MM.1S (cell line): ENCODE results near the gene MTCH2.

Experiments used
- DNase-seq: peaks from one replicate; pipeline ENCODE4 v3.0.0-alpha.2; 2015
- H2AFZ ChIP-seq: fragments of 300-600 bp; sonication (generic); 2 replicates; pipeline ENCODE4 v1.6.0; 2016; ENCODE audit warnings: antibody characterized with exemption, low read length
- H3F3A ChIP-seq: fragments of 300-600 bp; sonication (generic); 2 replicates; pipeline ENCODE4 v1.6.1; 2016; ENCODE audit warnings: mild to moderate bottlenecking, antibody characterized with exemption, low read length, moderate library complexity, mixed read lengths; ENCODE audit not compliant: insufficient read depth
- H3K27ac ChIP-seq: fragments of 300-600 bp; sonication (generic); 2 replicates; pipeline ENCODE4 v1.5.1; 2016; ENCODE audit warnings: mild to moderate bottlenecking, low read length
- H3K27me3 ChIP-seq: fragments of 300-600 bp; sonication (generic); replicated peaks from 2 replicates; pipeline ENCODE4 v1.6.0; 2016; ENCODE audit warnings: low read length; ENCODE audit not compliant: insufficient read depth
- H3K36me3 ChIP-seq: fragments of 300-600 bp; sonication (generic); replicated peaks from 2 replicates; pipeline ENCODE4 v1.6.1; 2016; ENCODE audit warnings: mild to moderate bottlenecking, low read length, mixed read lengths; ENCODE audit not compliant: insufficient read depth
- H3K4me1 ChIP-seq: fragments of 300-600 bp; sonication (generic); 2 replicates; pipeline ENCODE4 v1.6.1; 2016; ENCODE audit warnings: low read length, mixed read lengths
- H3K4me2 ChIP-seq: fragments of 300-600 bp; sonication (generic); 2 replicates; pipeline ENCODE4 v1.6.0; 2016; ENCODE audit warnings: low read depth, low read length
- H3K4me3 ChIP-seq: fragments of 300-600 bp; sonication (generic); 2 replicates; pipeline ENCODE4 v1.5.1; 2016; ENCODE audit warnings: low read length, mixed read lengths
- H3K79me2 ChIP-seq: fragments of 300-600 bp; sonication (generic); 2 replicates; pipeline ENCODE4 v1.6.1; 2016; ENCODE audit warnings: mixed run types, low read length, mixed read lengths
- H3K9ac ChIP-seq: fragments of 300-600 bp; sonication (generic); 2 replicates; pipeline ENCODE4 v1.6.1; 2016; ENCODE audit warnings: low read length, mixed read lengths
- H3K9me2 ChIP-seq: fragments of 300-600 bp; sonication (generic); replicated peaks from 2 replicates; pipeline ENCODE4 v1.6.1; 2016; ENCODE audit warnings: mild to moderate bottlenecking, low read length, mixed read lengths; ENCODE audit not compliant: insufficient read depth
- H3K9me3 ChIP-seq: fragments of 300-600 bp; sonication (generic); replicated peaks from 2 replicates; pipeline ENCODE4 v1.6.1; 2016; ENCODE audit warnings: mild to moderate bottlenecking, low read length, mixed read lengths; ENCODE audit not compliant: insufficient read depth
- H4K20me1 ChIP-seq: fragments of 300-600 bp; sonication (generic); 2 replicates; pipeline ENCODE4 v1.6.1; 2016; ENCODE audit warnings: mild to moderate bottlenecking, low read length, moderate library complexity, mixed read lengths; ENCODE audit not compliant: insufficient read depth
- CTCF ChIP-seq: fragments of 300-600 bp; sonication (generic); IDR thresholded peaks from 2 replicates; pipeline ENCODE4 v1.5.1; 2016; ENCODE audit warnings: antibody characterized with exemption, low read length, mixed read lengths
- EZH2 ChIP-seq: fragments of 300-600 bp; sonication (generic); optimal IDR thresholded peaks from 2 replicates; pipeline ENCODE3; 2017; ENCODE audit warnings: low read depth, mild to moderate bottlenecking, antibody characterized with exemption, low read length, mixed read lengths
- EZH2phosphoT487 ChIP-seq: fragments of 300-600 bp; sonication (generic); IDR thresholded peaks from 2 replicates; pipeline ENCODE4 v1.6.1; 2018; ENCODE audit warnings: antibody characterized with exemption, low read length

MTCH2 gene

DNA sequence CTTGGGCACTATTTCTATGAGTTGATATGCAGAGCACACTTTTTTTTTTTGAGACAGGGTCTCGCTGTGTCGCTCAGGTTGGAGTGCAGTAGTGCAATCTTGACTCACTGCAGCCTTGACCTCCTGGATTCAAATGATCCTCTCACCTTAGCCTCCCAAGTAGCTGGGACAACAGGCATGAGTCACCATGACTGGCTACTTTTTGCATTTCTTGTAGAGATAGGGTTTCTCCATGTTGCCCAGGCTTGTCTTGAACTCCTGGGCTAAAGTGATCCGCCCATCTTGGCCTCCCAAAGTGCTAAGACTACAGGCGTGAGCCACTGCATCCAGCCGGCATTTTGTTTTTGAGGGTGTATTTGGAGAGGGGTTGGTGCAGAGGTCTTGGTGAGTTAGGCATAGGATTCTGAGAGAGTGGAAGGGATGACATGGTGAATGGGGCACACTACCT is 29.9 kb upstream of the MTCH2 start:
- DNase-seq: no peak
- Histone ChIP-seq H3K79me2 (no peaks in the 10 kb centered on the region), H2AFZ (no peak overlapping the region), H3K4me3 (no peak overlapping the region), H3K9me2 (no peaks in the 10 kb centered on the region), H3K4me2 (no peak overlapping the region), H4K20me1 (no peaks in the 10 kb centered on the region), H3K36me3 (no peaks in the 10 kb centered on the region), H3K27ac (no peak overlapping the region), H3K27me3 (no peaks in the 10 kb centered on the region), H3K9ac (no peak overlapping the region), H3F3A (no peaks in the 10 kb centered on the region), H3K4me1 (no peaks in the 10 kb centered on the region), H3K9me3 (no peaks in the 10 kb centered on the region)
- TF ChIP-seq EZH2phosphoT487 (no peak), CTCF (no peak), EZH2 (no peak)

GRCh38 chr11:47669856-47670255 is 27.5 kb upstream of the MTCH2 start:
- Histone ChIP-seq H4K20me1 (no peaks in the 10 kb centered on the region), H3K36me3 (no peaks in the 10 kb centered on the region), H3K79me2 (no peaks in the 10 kb centered on the region), H3K27me3 (no peaks in the 10 kb centered on the region), H3K4me3 (no peak overlapping the region), H3K9me3 (no peaks in the 10 kb centered on the region), H3K4me2 (no peak overlapping the region), H3K9ac (no peak overlapping the region), H3F3A (no peaks in the 10 kb centered on the region), H3K9me2 (no peaks in the 10 kb centered on the region), H3K27ac (no peak overlapping the region), H2AFZ (no peak overlapping the region), H3K4me1 (no peaks in the 10 kb centered on the region)
- DNase-seq: no peak
- no peak for TF ChIP-seq CTCF
- TF ChIP-seq EZH2phosphoT487: no peak
- TF ChIP-seq EZH2: no peak

DNA sequence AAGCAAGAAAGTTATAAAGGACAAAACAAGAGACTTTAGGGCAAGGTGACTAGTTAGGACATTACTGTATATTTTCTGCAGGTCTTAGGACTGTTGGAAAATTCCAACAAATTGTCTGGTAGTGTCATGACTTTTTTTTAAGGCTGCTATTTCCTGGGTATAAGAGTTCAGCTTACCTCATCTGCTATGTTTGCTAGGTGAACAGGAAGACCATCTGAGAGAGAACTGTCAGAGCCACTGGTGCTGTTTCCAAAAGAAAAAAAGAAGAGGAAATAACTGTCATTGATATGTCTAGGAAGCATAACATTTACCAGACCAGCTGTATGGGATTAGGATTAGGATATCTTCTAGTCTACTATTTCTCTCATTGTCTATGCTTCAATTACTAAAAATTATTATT is 26.3 kb upstream of the MTCH2 start:
- TF ChIP-seq CTCF: no peak
- TF ChIP-seq EZH2phosphoT487: no peak
- TF ChIP-seq EZH2: no peak
- Histone ChIP-seq H3F3A (no peaks in the 10 kb centered on the region), H2AFZ (no peak overlapping the region), H3K79me2 (no peaks in the 10 kb centered on the region), H3K4me3 (no peak overlapping the region), H3K9me2 (no peaks in the 10 kb centered on the region), H3K27me3 (no peaks in the 10 kb centered on the region), H3K27ac (no peak overlapping the region), H3K4me2 (no peak overlapping the region), H3K9me3 (no peaks in the 10 kb centered on the region), H3K4me1 (no peaks in the 10 kb centered on the region), H3K9ac (no peak overlapping the region), H3K36me3 (no peaks in the 10 kb centered on the region), H4K20me1 (no peaks in the 10 kb centered on the region)
- no peak for DNase-seq
